Measurements from ENCODE around the gene FAS.
"Not testable (repeated sequence)": the region's sequence is repeated elsewhere in the genome, so short reads cannot be mapped to it uniquely, and the experiment has no call there.

DNA sequence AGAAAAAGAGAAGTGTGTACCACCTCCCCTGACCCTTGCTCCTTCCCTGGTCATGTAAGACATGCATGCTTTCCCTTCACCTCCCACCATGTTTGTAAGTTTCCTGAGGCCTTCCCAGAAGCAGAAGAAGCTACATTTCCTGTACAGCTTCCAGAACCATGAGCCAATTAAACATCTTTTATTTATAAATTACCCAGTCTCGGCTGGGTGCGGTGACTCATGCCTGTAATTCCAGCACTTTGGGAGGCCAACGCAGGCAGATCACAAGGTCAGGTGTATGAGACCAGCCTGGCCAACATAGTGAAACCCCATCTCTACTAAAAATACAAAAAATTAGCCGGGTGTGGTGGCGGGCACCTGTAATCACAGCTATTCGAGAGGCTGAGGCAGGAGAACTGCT, 30.9 kb downstream of the FAS start:
- TF ChIP-seq FEZF1 (tag by site-specific recombination; IDR thresholded peaks at IDR 0.05); ZBTB21 (tag by site-specific recombination; IDR thresholded peaks at IDR 0.05); ZNF776 (tag by site-specific recombination; IDR thresholded peaks at IDR 0.05; ENCODE audit: borderline replicate concordance); ZNF571 (tag by site-specific recombination; IDR thresholded peaks at IDR 0.05); ZBTB17 (tag by site-specific recombination; IDR thresholded peaks at IDR 0.05): not testable (repeated sequence)
- TF ChIP-seq, protein P1, sequence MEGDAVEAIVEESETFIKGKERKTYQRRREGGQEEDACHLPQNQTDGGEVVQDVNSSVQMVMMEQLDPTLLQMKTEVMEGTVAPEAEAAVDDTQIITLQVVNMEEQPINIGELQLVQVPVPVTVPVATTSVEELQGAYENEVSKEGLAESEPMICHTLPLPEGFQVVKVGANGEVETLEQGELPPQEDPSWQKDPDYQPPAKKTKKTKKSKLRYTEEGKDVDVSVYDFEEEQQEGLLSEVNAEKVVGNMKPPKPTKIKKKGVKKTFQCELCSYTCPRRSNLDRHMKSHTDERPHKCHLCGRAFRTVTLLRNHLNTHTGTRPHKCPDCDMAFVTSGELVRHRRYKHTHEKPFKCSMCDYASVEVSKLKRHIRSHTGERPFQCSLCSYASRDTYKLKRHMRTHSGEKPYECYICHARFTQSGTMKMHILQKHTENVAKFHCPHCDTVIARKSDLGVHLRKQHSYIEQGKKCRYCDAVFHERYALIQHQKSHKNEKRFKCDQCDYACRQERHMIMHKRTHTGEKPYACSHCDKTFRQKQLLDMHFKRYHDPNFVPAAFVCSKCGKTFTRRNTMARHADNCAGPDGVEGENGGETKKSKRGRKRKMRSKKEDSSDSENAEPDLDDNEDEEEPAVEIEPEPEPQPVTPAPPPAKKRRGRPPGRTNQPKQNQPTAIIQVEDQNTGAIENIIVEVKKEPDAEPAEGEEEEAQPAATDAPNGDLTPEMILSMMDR (tag by site-specific recombination; IDR thresholded peaks at IDR 0.05), result not testable (repeated sequence)
- TF ChIP-seq, protein P2, sequence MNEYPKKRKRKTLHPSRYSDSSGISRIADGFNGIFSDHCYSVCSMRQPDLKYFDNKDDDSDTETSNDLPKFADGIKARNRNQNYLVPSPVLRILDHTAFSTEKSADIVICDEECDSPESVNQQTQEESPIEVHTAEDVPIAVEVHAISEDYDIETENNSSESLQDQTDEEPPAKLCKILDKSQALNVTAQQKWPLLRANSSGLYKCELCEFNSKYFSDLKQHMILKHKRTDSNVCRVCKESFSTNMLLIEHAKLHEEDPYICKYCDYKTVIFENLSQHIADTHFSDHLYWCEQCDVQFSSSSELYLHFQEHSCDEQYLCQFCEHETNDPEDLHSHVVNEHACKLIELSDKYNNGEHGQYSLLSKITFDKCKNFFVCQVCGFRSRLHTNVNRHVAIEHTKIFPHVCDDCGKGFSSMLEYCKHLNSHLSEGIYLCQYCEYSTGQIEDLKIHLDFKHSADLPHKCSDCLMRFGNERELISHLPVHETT (tag by site-specific recombination; IDR thresholded peaks at IDR 0.05), result not testable (repeated sequence)
